Tibial artery (tissue), 4 donors: ENCODE measurements around the gene S100P.

Experiments
- DNase-seq, 2 donors: peaks; one replicate each; pipeline ENCODE4 v3.0.0-alpha.2; 2019
- H3K27ac ChIP-seq, 2 donors: fragments of 200-600 bp; sonication (generic) in 1 of 2; 1 replicate in 1 of 2; 2 replicates in 1 of 2; pipeline ENCODE4 v1.5.1; 2018 to 2019; ENCODE audit warnings: mild to moderate bottlenecking in 1 of 2
- H3K27me3 ChIP-seq, 2 donors: fragments of 200-600 bp; sonication (generic) in 1 of 2; one replicate each; pipeline versions ENCODE4 v1.5.1 to v1.6.0; 2016 to 2019
- H3K36me3 ChIP-seq, 3 donors: fragments of 200-600 bp; sonication (generic) in 2 of 3; one replicate each; pipeline ENCODE4 v1.5.1; 2016 to 2019; ENCODE audit warnings: mild to moderate bottlenecking in 2 of 3
- H3K4me1 ChIP-seq, 4 donors: fragments of 200-600 bp; sonication (generic) in 2 of 4; 1 replicate in 3 of 4; 2 replicates in 1 of 4; pipeline ENCODE4 v1.5.1; 2016 to 2019
- H3K4me3 ChIP-seq, 2 donors: fragments of 200-600 bp; sonication (generic) in 1 of 2; 1 replicate in 1 of 2; 2 replicates in 1 of 2; pipeline ENCODE4 v1.5.1; 2018 to 2019; ENCODE audit warnings: mild to moderate bottlenecking in 2 of 2
- H3K9me3 ChIP-seq, 3 donors: fragments of 200-600 bp; sonication (generic) in 1 of 3; one replicate each; pipeline ENCODE4 v1.5.1; 2016 to 2019
- CTCF ChIP-seq, 2 experiments: fragments of 200-600 bp in 1 of 2; fragments of 450-650 bp in 1 of 2; IDR thresholded peaks; one replicate each; pipeline ENCODE4 v1.5.1; 2017 to 2019; ENCODE audit warnings: antibody characterized with exemption in 2 of 2, mild to moderate bottlenecking in 1 of 2, moderate library complexity in 1 of 2
- intact Hi-C: fragments of 100-400 bp; cut with DNase I; formaldehyde crosslinking; loops from one replicate; pipeline ENCODE4 v1.15.0; 2023; ENCODE audit warnings: low total_unique reads

Gene S100P

GRCh38 chr4:6697131-6697530 lies 3.5 kb downstream of the S100P start:
- Histone ChIP-seq H3K27me3 (no peaks in the 10 kb centered on the region), H3K4me1 (peaks cover 0 to 13% (median 0%) of the 10 kb centered on the region in 4 donors), H3K27ac (no peak overlapping the region), H3K9me3 (no peaks in the 10 kb centered on the region), H3K36me3 (peaks cover 0 to 16% (median 0%) of the 10 kb centered on the region in 3 donors), H3K4me3 (no peak overlapping the region)
- no peak for DNase-seq
- TF ChIP-seq CTCF (IDR thresholded peaks at IDR 0.05): no peak
- intact Hi-C loops: no loop called here

GRCh38 chr4:6699388-6699787 lies 5.7 kb downstream of the S100P start:
- no peaks in the 10 kb centered on the region for H3K27me3 ChIP-seq
- no peak overlapping the region for H3K4me3 ChIP-seq
- no peak for TF ChIP-seq CTCF (IDR thresholded peaks at IDR 0.05)
- intact Hi-C loops: no loop called here
- no peaks in the 10 kb centered on the region for H3K9me3 ChIP-seq
- no peak for DNase-seq
- H3K4me1 ChIP-seq: peaks cover 0 to 10% (median 3%) of the 10 kb centered on the region in 4 donors
- H3K36me3 ChIP-seq: peaks cover 0 to 26% (median 5%) of the 10 kb centered on the region in 3 donors
- H3K27ac ChIP-seq: no peak overlapping the region

- intact Hi-C loops: no loop called here
- no peaks in the 10 kb centered on the region for H3K9me3 ChIP-seq
- H3K27me3 ChIP-seq: no peaks in the 10 kb centered on the region
- no peak overlapping the region for H3K4me3 ChIP-seq
- H3K27ac ChIP-seq: no peak overlapping the region
- TF ChIP-seq CTCF (IDR thresholded peaks at IDR 0.05): no peak
- peaks cover 0 to 12% (median 2%) of the 10 kb centered on the region in 4 donors for H3K4me1 ChIP-seq
- no peak for DNase-seq
- peaks cover 0 to 26% (median 5%) of the 10 kb centered on the region in 3 donors for H3K36me3 ChIP-seq
Measured at GRCh38 chr4:6699903-6700302, 6.2 kb downstream of the S100P start.

- H3K27me3 ChIP-seq: no peaks in the 10 kb centered on the region
- no peak for TF ChIP-seq CTCF (IDR thresholded peaks at IDR 0.05)
- H3K4me1 ChIP-seq: peaks cover 0 to 20% (median 6%) of the 10 kb centered on the region in 4 donors
- no peak overlapping the region for H3K4me3 ChIP-seq
- peaks cover 0 to 19% (median 5%) of the 10 kb centered on the region in 3 donors for H3K36me3 ChIP-seq
- intact Hi-C loops: no loop called here
- no peak overlapping the region for H3K27ac ChIP-seq
- DNase-seq: no peak
- H3K9me3 ChIP-seq: no peaks in the 10 kb centered on the region
Measured at GRCh38 chr4:6701371-6701770, 7.7 kb downstream of the S100P start.

GRCh38 chr4:6702761-6703160 lies 9.1 kb downstream of the S100P start:
- Histone ChIP-seq H3K27me3 (no peaks in the 10 kb centered on the region), H3K27ac (no peak overlapping the region), H3K9me3 (no peaks in the 10 kb centered on the region), H3K4me1 (peaks cover 1 to 34% (median 13%) of the 10 kb centered on the region in 4 donors), H3K4me3 (no peak overlapping the region), H3K36me3 (peaks cover 0 to 23% (median 5%) of the 10 kb centered on the region in 3 donors)
- intact Hi-C loops: no loop called here
- TF ChIP-seq CTCF (IDR thresholded peaks at IDR 0.05): no peak
- DNase-seq: no peak

- Histone ChIP-seq H3K4me1 (peaks cover 5 to 44% (median 19%) of the 10 kb centered on the region in 4 donors), H3K27me3 (no peaks in the 10 kb centered on the region), H3K27ac (no peak overlapping the region), H3K9me3 (no peaks in the 10 kb centered on the region), H3K36me3 (peaks cover 0 to 23% (median 5%) of the 10 kb centered on the region in 3 donors), H3K4me3 (no peak overlapping the region)
- DNase-seq: no peak
- intact Hi-C loops: no loop called here
- no peak for TF ChIP-seq CTCF (IDR thresholded peaks at IDR 0.05)
Measured at GRCh38 chr4:6703786-6704185, 10.1 kb downstream of the S100P start.
